Choroid plexus epithelial cell (primary cell): Measurements from ENCODE around the gene PDLIM1.

Source experiments
- DNase-seq: peaks from one replicate; pipeline ENCODE4 v3.0.0-alpha.2; 2010; ENCODE audit warnings: low read depth
- H3K4me3 ChIP-seq: 2 replicates; pipeline ENCODE4 v1.5.1; 2011; ENCODE audit warnings: low read depth, mild to moderate bottlenecking, control low read depth, low read length, moderate library complexity
- TF ChIP-seq, protein P1 (sequence below): conservative IDR thresholded peaks from 2 replicates; pipeline ENCODE4 v1.5.1; 2011; ENCODE audit warnings: low read depth, mild to moderate bottlenecking, control low read depth, inconsistent platforms, low read length, moderate library complexity

PDLIM1 gene

DNA sequence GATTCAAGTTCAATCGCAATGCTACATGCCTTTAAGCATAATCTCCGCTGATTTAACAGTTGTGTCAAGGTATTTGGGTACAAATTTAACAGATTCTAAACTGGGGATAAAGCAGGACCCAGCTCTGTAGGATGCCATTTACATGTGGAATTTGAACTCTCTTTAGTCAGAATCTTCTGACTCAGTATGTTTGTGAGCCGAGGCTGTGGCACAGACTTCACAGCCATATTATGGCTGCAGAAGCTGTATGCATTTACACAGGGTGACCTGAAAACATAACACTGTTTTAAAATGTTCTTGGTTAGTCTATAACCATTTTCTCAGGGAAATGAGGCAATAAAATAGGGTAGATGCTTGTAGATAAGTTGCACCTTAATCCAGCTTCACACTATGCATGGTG lies 8.7 kb downstream of the PDLIM1 start:
- no peak for DNase-seq
- no peak overlapping the region for H3K4me3 ChIP-seq
- TF ChIP-seq, protein P1, sequence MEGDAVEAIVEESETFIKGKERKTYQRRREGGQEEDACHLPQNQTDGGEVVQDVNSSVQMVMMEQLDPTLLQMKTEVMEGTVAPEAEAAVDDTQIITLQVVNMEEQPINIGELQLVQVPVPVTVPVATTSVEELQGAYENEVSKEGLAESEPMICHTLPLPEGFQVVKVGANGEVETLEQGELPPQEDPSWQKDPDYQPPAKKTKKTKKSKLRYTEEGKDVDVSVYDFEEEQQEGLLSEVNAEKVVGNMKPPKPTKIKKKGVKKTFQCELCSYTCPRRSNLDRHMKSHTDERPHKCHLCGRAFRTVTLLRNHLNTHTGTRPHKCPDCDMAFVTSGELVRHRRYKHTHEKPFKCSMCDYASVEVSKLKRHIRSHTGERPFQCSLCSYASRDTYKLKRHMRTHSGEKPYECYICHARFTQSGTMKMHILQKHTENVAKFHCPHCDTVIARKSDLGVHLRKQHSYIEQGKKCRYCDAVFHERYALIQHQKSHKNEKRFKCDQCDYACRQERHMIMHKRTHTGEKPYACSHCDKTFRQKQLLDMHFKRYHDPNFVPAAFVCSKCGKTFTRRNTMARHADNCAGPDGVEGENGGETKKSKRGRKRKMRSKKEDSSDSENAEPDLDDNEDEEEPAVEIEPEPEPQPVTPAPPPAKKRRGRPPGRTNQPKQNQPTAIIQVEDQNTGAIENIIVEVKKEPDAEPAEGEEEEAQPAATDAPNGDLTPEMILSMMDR, result no peak

DNA sequence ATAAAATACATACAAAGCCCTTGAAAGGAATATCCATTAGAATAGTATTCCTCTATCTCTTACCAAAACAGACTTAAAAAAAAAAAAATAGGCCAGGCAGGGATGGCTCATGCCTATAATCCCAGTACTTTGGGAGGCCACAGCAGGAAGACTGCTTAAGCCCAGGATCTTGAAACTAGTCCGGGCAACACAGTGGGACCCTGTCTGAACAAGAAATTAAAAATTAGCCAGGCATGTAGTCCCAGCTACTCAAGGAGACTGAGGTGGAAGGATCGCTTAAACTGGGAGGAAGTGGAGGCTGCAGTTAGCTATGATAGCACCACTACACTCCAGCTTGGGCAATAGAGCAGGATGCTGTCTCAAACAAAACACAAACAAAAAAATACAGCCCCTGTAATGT lies 9.6 kb downstream of the PDLIM1 start:
- no peak overlapping the region for H3K4me3 ChIP-seq
- TF ChIP-seq, protein P1, result no peak
- DNase-seq, result no peak

- no peak overlapping the region for H3K4me3 ChIP-seq
- no peak for DNase-seq
- TF ChIP-seq, protein P1, result no peak
Observed at GRCh38 chr10:95280637-95281036, 10.2 kb downstream of the PDLIM1 start.

DNA sequence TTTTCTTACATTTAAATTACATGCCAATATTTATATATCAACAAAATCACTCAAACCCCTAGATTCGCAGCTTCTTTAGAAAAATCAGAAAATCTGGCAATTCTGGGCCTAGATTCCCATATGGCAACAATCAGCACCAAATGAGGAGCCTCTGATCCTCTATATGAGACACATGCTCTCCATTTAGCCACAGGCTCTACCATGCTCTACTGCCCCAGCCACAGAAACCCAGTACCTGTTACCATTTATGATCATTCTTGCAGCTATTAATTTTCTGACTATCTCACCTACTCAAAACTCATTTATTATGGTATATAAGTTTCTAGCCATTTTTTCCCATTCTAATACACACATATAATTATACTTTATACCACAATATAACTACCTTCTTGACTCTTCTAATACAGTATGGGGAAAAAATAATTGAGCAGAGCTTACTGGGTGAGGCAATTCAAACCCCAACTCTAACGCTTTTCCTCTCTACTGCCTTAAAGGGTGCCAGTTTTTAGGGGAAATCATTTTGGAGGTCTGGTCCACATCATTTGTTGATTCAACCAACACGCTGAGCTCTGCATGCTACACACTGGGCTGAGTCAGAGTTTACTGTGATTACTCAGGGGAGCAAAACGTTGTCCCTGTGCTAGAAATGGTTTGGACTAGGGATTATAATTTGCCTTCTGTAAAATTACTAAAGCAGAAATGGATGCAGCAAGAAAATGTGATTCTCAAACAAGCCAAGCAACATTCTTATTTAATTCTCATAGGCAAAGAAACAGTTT lies 11.6 kb downstream of the PDLIM1 start:
- no peak overlapping the region for H3K4me3 ChIP-seq
- TF ChIP-seq, protein P1, result no peak
- peak; percentile 73 for DNase-seq

DNA sequence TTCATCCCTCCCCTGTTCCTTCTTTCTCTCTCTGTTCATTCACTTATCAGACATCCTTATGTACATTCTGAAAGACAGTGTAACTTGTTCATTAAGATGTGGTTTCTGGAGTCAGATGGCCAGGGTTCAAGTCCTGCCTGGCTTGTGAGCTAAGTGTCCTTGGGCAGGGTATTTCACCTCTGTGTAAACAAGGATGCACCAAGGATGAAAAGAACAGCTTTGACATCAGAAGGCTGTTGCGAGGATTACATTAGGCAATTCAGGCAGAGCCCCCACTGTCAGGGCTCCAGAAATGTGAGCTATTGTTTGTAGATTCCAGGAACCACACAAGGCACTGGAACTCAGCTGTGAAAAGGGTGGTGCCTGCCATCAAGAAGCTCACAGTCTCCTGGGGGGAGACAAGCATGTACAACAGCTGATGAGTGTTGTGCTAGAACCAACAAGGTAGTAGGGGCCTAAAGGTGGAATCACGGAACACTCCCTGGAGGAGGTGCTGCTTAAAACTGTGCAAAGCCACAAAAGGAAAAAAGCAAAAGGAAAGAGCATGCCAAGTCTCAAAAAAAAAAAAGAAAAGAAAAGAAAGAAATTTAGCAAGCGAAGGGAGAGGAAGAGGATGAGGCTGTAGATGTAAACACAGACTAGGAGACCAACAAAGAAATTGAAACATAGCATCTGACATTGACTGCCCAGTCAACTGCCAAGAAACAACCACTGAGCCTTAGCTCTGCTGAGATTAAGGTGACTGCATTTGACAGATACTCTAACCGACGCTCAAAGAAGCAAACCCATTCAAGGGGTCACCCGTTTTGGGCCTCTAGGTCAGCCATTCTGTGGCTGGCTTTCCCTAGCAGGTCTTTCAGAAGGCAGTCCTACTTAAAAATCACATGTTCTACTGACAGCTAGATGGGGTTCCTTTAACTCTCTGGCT lies 12.5 kb downstream of the PDLIM1 start:
- DNase-seq, result peak; percentile 98
- TF ChIP-seq, protein P1, result no peak
- no peak overlapping the region for H3K4me3 ChIP-seq

- DNase-seq, result peak; percentile 51
- TF ChIP-seq, protein P1, result no peak
Observed at GRCh38 chr10:95277614-95278013, 13.2 kb downstream of the PDLIM1 start.

More at GRCh38 chr10:95277614-95278013, 13.2 kb downstream of the PDLIM1 start:
- H3K4me3 ChIP-seq, result no peak overlapping the region
